Upper lobe of right lung (tissue), 1 donor: ENCODE measurements around the gene AKNA. TPM values are rescaled to one million over a fixed set of nuclear protein-coding genes. Genes with fewer than 3 reads are reported as not detected.

Experiments used
- ATAC-seq: fragments of 200-7000 bp; cut with Tn5 transposase; one replicate; pipeline ENCODE4 v1.9.1; 2020; ENCODE audit warnings: mild to moderate bottlenecking, moderate library complexity
- DNase-seq: peaks from one replicate; pipeline ENCODE4 v3.0.0-alpha.2; 2020
- H3K27ac ChIP-seq: fragments of 200-600 bp; one replicate; pipeline ENCODE4 v1.8.0; 2022
- H3K27me3 ChIP-seq: fragments of 200-600 bp; one replicate; pipeline ENCODE4 v1.8.0; 2022; ENCODE audit warnings: mild to moderate bottlenecking
- H3K36me3 ChIP-seq: fragments of 200-600 bp; one replicate; pipeline ENCODE4 v1.8.0; 2022
- H3K4me1 ChIP-seq: fragments of 200-600 bp; one replicate; pipeline ENCODE4 v1.8.0; 2022
- H3K4me3 ChIP-seq: fragments of 200-600 bp; one replicate; pipeline ENCODE4 v1.8.0; 2022; ENCODE audit warnings: mild to moderate bottlenecking
- H3K9me3 ChIP-seq: fragments of 200-600 bp; one replicate; pipeline ENCODE4 v1.8.0; 2022
- CTCF ChIP-seq: fragments of 200-600 bp; IDR thresholded peaks from one replicate; pipeline ENCODE4 v1.8.0; 2022; ENCODE audit warnings: antibody characterized with exemption
- intact Hi-C: fragments of 100-400 bp; cut with DNase I; formaldehyde crosslinking; loops from one replicate; pipeline ENCODE4 v1.11.0; 2022
- total RNA-seq: library from RNA; stranded (reverse); fragmentation: NEBNext Ultra II Directional; extraction: Animal tissue kit (Norgen Biotek cat#: 25700); gene quantifications from one replicate; pipeline ENCODE4 v1.2.1, GENCODE V29; 2021
- donor health status: DM: no; HTN: yes; CAD: no; lungs with severe emphysema.

The AKNA gene
- total RNA-seq, 1 donor from 2014 or later = 54.7 TPM

- TF ChIP-seq CTCF = no peak
- Histone ChIP-seq H3K36me3 (no peaks in the 10 kb centered on the region), H3K9me3 (no peaks in the 10 kb centered on the region), H3K27me3 (no peaks in the 10 kb centered on the region), H3K4me1 (no peaks in the 10 kb centered on the region), H3K4me3 (no peak overlapping the region), H3K27ac (peak overlapping the region; percentile 11)
- DNase-seq (no peak), ATAC-seq (peak; percentile 66)
- intact Hi-C loops = no loop called here
Observed at GRCh38 chr9:114416290-114416689, 28.5 kb upstream of the AKNA start.

GRCh38 chr9:114414346-114414745 is 26.6 kb upstream of the AKNA start:
- no peak for DNase-seq
- no peak overlapping the region for H3K27ac ChIP-seq
- H3K27me3 ChIP-seq = no peaks in the 10 kb centered on the region
- TF ChIP-seq CTCF = no peak
- no peak for ATAC-seq
- intact Hi-C loops = no loop called here
- H3K4me3 ChIP-seq = no peak overlapping the region
- no peaks in the 10 kb centered on the region for H3K9me3 ChIP-seq
- H3K4me1 ChIP-seq = no peaks in the 10 kb centered on the region
- no peaks in the 10 kb centered on the region for H3K36me3 ChIP-seq

- intact Hi-C loops = no loop called here
Observed at GRCh38 chr9:114413861-114414301, 26.1 kb upstream of the AKNA start.

GRCh38 chr9:114412048-114412683 is 24.4 kb upstream of the AKNA start:
- intact Hi-C loops = no loop called here
- DNase-seq (no peak), ATAC-seq (no peak)
- no peak overlapping the region for H3K4me3 ChIP-seq
- no peaks in the 10 kb centered on the region for H3K9me3 ChIP-seq
- H3K36me3 ChIP-seq = no peaks in the 10 kb centered on the region
- H3K4me1 ChIP-seq = no peaks in the 10 kb centered on the region
- H3K27me3 ChIP-seq = no peaks in the 10 kb centered on the region
- no peak overlapping the region for H3K27ac ChIP-seq
- TF ChIP-seq CTCF = no peak

More at GRCh38 chr9:114413861-114414301, 26.1 kb upstream of the AKNA start:
- Histone ChIP-seq H3K27me3 (no peaks in the 10 kb centered on the region), H3K36me3 (no peaks in the 10 kb centered on the region), H3K9me3 (no peaks in the 10 kb centered on the region), H3K4me3 (no peak overlapping the region), H3K27ac (no peak overlapping the region), H3K4me1 (no peaks in the 10 kb centered on the region)
- no peak for TF ChIP-seq CTCF
- DNase-seq = no peak
- ATAC-seq = no peak

GRCh38 chr9:114411452-114411851 is 23.7 kb upstream of the AKNA start:
- no peaks in the 10 kb centered on the region for H3K9me3 ChIP-seq
- DNase-seq (no peak), ATAC-seq (no peak)
- intact Hi-C loops = no loop called here
- no peak for TF ChIP-seq CTCF
- no peaks in the 10 kb centered on the region for H3K36me3 ChIP-seq
- no peaks in the 10 kb centered on the region for H3K27me3 ChIP-seq
- no peak overlapping the region for H3K4me3 ChIP-seq
- H3K27ac ChIP-seq = no peak overlapping the region
- no peaks in the 10 kb centered on the region for H3K4me1 ChIP-seq

GRCh38 chr9:114410910-114411309 is 23.1 kb upstream of the AKNA start:
- intact Hi-C loops = no loop called here
- ATAC-seq = no peak
- DNase-seq = no peak

More at GRCh38 chr9:114410910-114411309, 23.1 kb upstream of the AKNA start:
- Histone ChIP-seq H3K27ac (no peak overlapping the region), H3K36me3 (no peaks in the 10 kb centered on the region), H3K27me3 (no peaks in the 10 kb centered on the region), H3K4me3 (no peak overlapping the region), H3K9me3 (no peaks in the 10 kb centered on the region), H3K4me1 (no peaks in the 10 kb centered on the region)
- no peak for TF ChIP-seq CTCF
